ENCODE measurements around the gene KLK2. TPM values are rescaled to one million over a fixed set of nuclear protein-coding genes. Genes with fewer than 3 reads are reported as not detected.

Gene KLK2
- total and polyA plus RNA-seq, 2 of the 4 experiments (the other 2 are of a cell fraction): not detected

- Histone ChIP-seq H2AFZ (replicated peaks; ENCODE audit: low read length, poor library complexity) (no peak overlapping the region), H3K9me3 (ENCODE audit: control insufficient read depth, insufficient read depth, low read length) (no peaks in the 10 kb centered on the region), H3K14ac (replicated peaks; ENCODE audit: low read depth, low read length) (no peak overlapping the region), H3K36me3 (ENCODE audit: control insufficient read depth, insufficient read depth, low read length) (no peaks in the 10 kb centered on the region), H3K4me3 (ENCODE audit: insufficient read depth, low read depth, low read length) (no peak overlapping the region), H2BK15ac (ENCODE audit: low read depth, low read length) (no peak overlapping the region), H3K4me2 (ENCODE audit: low read depth, low read length) (no peak overlapping the region), H4K91ac (ENCODE audit: insufficient read depth, low read depth, low read length) (no peak overlapping the region), H2AK9ac (replicated peaks; ENCODE audit: low read depth, low read length, poor library complexity) (no peak overlapping the region), H3K4ac (ENCODE audit: low read depth, low read length) (no peak overlapping the region), H3K23ac (ENCODE audit: low read depth, low read length) (no peak overlapping the region), H3K9ac (ENCODE audit: low read depth, low read length) (no peak overlapping the region), H3K56ac (ENCODE audit: extremely low read depth, insufficient read depth, low read length) (no peak overlapping the region), H4K20me1 (ENCODE audit: insufficient read depth, low read length) (no peaks in the 10 kb centered on the region), H3K4me1 (ENCODE audit: control insufficient read depth, insufficient read depth, low read length) (no peaks in the 10 kb centered on the region), H4K8ac (ENCODE audit: low read depth in 2 of 2, low read length in 2 of 2) (no peak overlapping the region), H2BK5ac (ENCODE audit: low read depth, low read length, poor library complexity, severe bottlenecking) (no peak overlapping the region), H2BK20ac (ENCODE audit: low read depth, low read length) (no peak overlapping the region), H4K5ac (ENCODE audit: low read depth, low read length) (no peak overlapping the region), H2BK120ac (ENCODE audit: low read depth, low read length) (no peak overlapping the region), H3K27me3 (ENCODE audit: control insufficient read depth, insufficient read depth, low read length) (no peaks in the 10 kb centered on the region), H3K79me1 (ENCODE audit: low read depth in 1 of 2, low read length in 2 of 2) (no peaks in the 10 kb centered on the region), H3K18ac (ENCODE audit: low read depth, low read length) (no peak overlapping the region), H2AK5ac (ENCODE audit: low read depth, low read length) (no peak overlapping the region), H3K9me1 (ENCODE audit: insufficient read depth, low read length) (no peaks in the 10 kb centered on the region), H3K27ac (ENCODE audit: insufficient read depth, low read length) (no peak overlapping the region)
- dilution Hi-C loops (cut with HindIII; ENCODE audit: low sequenced_read_pairs, unreplicated experiment) (no loop called here), intact Hi-C loops (cut with micrococcal nuclease) (no loop called here), in situ Hi-C loops (cut with MboI; ENCODE audit: low sequenced_read_pairs) (no loop called here)
- CTCF ChIA-PET: no interaction called here
- POLR2A ChIA-PET (ENCODE audit: unreplicated experiment): no interaction called here
- DNase-seq (no peak), ATAC-seq (ENCODE audit: low read depth) (no peak)
- TF ChIP-seq MXI1 (IDR thresholded peaks at IDR 0.05; ENCODE audit: borderline replicate concordance, low read depth, low read length): no peak
- no peak for TF ChIP-seq SMC3 (IDR thresholded peaks at IDR 0.05; ENCODE audit: low read depth, low read length)
- no peak for TF ChIP-seq RCOR1 (IDR thresholded peaks at IDR 0.05; ENCODE audit: insufficient replicate concordance, low read length)
- TF ChIP-seq MAFK (IDR thresholded peaks at IDR 0.05; ENCODE audit: low read depth, low read length): no peak
- no peak for TF ChIP-seq NFE2L2 (IDR thresholded peaks at IDR 0.05; ENCODE audit: low read depth, low read length)
- no peak for TF ChIP-seq RFX5 (IDR thresholded peaks at IDR 0.05; ENCODE audit: low read depth, low read length)
- no peak for TF ChIP-seq CEBPB (IDR thresholded peaks at IDR 0.05; ENCODE audit: low read depth, low read length)
- TF ChIP-seq CTCF (conservative IDR thresholded peaks at IDR 0.05; ENCODE audit: low read depth, low read length): no peak
- TF ChIP-seq BHLHE40 (IDR thresholded peaks at IDR 0.05; ENCODE audit: low read depth, low read length): no peak
- TF ChIP-seq RAD21 (IDR thresholded peaks at IDR 0.05; ENCODE audit: low read length): no peak
- no TSS peak for BruUV-seq (replicated peaks)
- no CpG with 5 or more reads among the region's 4 CpGs for WGBS, 2 experiments (ENCODE audit: extremely low coverage in 2 of 2, insufficient read length in 1 of 2)
These were observed 29.4 kb downstream of the KLK2 start for GRCh38 chr19:50902640-50903039.
